ENCODE data around the gene ISLR2.

ISLR2 gene

GRCh38 chr15:74128785-74129585 is 1.4 kb upstream of the ISLR2 start:
- DNase-seq = no peak

GRCh38 chr15:74129586-74130154 is 716 bp upstream of the ISLR2 start:
- DNase-seq = no peak

- no peak for DNase-seq
Observed at GRCh38 chr15:74130849-74131627, 652 bp downstream of the ISLR2 start.

GRCh38 chr15:74131628-74132413 is 1.4 kb downstream of the ISLR2 start:
- DNase-seq = no peak

GRCh38 chr15:74132681-74133651 is 2.6 kb downstream of the ISLR2 start:
- no peak for DNase-seq

- DNase-seq = no peak
Observed at GRCh38 chr15:74133694-74134386, 3.5 kb downstream of the ISLR2 start.

GRCh38 chr15:74134387-74135027 is 4.1 kb downstream of the ISLR2 start:
- DNase-seq = no peak

GRCh38 chr15:74135041-74135565 is 4.7 kb downstream of the ISLR2 start:
- DNase-seq = no peak

- DNase-seq = no peak
Observed at GRCh38 chr15:74136540-74136813, 6.1 kb downstream of the ISLR2 start.

GRCh38 chr15:74136814-74137536 is 6.6 kb downstream of the ISLR2 start:
- peak; percentile 24 for DNase-seq

GRCh38 chr15:74137537-74137894 is 7.1 kb downstream of the ISLR2 start:
- no peak for DNase-seq

GRCh38 chr15:74138642-74139041 is 8.3 kb downstream of the ISLR2 start:
- no peak for DNase-seq

GRCh38 chr15:74141591-74141990 is 11.2 kb downstream of the ISLR2 start:
- no peak for DNase-seq

- peak; percentile 45 for DNase-seq
Observed at GRCh38 chr15:74144153-74144775, 13.9 kb downstream of the ISLR2 start.

- DNase-seq = peak; percentile 31
Observed at GRCh38 chr15:74146277-74146800, 16.0 kb downstream of the ISLR2 start.

GRCh38 chr15:74147051-74147450 is 16.7 kb downstream of the ISLR2 start:
- DNase-seq = no peak

- no peak for DNase-seq
Observed at GRCh38 chr15:74155766-74156417, 25.5 kb downstream of the ISLR2 start.

- DNase-seq = no peak
Observed at GRCh38 chr15:74156678-74157411, 26.5 kb downstream of the ISLR2 start.
